NCI-H526 (cell line): Measurements from ENCODE around the gene PRKAG2.
A peak's percentile ranks its signal among the peaks of the same experiment; 100 is the strongest.
"Not testable (repeated sequence)": the region's sequence is repeated elsewhere in the genome, so short reads cannot be mapped to it uniquely, and the experiment has no call there.

ENCODE experiments used
- DNase-seq, 2 experiments: peaks; one replicate each; lab custom pipeline; 2025; lab: John Stamatoyannopoulos, UW

The PRKAG2 gene

GRCh38 chr7:151834271-151835035 lies 42.5 kb downstream of the PRKAG2 start:
- DNase-seq = no peak

GRCh38 chr7:151833691-151834090 lies 43.2 kb downstream of the PRKAG2 start:
- DNase-seq = no peak

- no peak for DNase-seq
Observed at GRCh38 chr7:151833213-151833651, 43.7 kb downstream of the PRKAG2 start.

GRCh38 chr7:151832656-151833055 lies 44.3 kb downstream of the PRKAG2 start:
- DNase-seq = no peak

GRCh38 chr7:151832138-151832537 lies 44.8 kb downstream of the PRKAG2 start:
- no peak for DNase-seq

GRCh38 chr7:151831606-151832005 lies 45.3 kb downstream of the PRKAG2 start:
- no peak for DNase-seq

GRCh38 chr7:151830121-151830830 lies 46.6 kb downstream of the PRKAG2 start:
- no peak for DNase-seq

GRCh38 chr7:151829707-151830106 lies 47.2 kb downstream of the PRKAG2 start:
- DNase-seq = no peak

- DNase-seq = no peak
Observed at GRCh38 chr7:151827620-151828019, 49.3 kb downstream of the PRKAG2 start.

- DNase-seq = not testable (repeated sequence)
Observed at GRCh38 chr7:151826316-151826715, 50.6 kb downstream of the PRKAG2 start.

GRCh38 chr7:151825721-151826120 lies 51.2 kb downstream of the PRKAG2 start:
- no peak for DNase-seq

- DNase-seq = no peak
Observed at GRCh38 chr7:151824373-151824933, 52.5 kb downstream of the PRKAG2 start.

- DNase-seq = no peak
Observed at GRCh38 chr7:151823566-151824372, 53.1 kb downstream of the PRKAG2 start.

- no peak for DNase-seq
Observed at GRCh38 chr7:151822541-151823181, 54.3 kb downstream of the PRKAG2 start.

- no peak for DNase-seq
Observed at GRCh38 chr7:151821806-151822540, 54.9 kb downstream of the PRKAG2 start.

GRCh38 chr7:151821226-151821625 lies 55.7 kb downstream of the PRKAG2 start:
- DNase-seq = no peak

GRCh38 chr7:151820491-151821105 lies 56.3 kb downstream of the PRKAG2 start:
- DNase-seq = no peak

GRCh38 chr7:151819866-151820265 lies 57.0 kb downstream of the PRKAG2 start:
- DNase-seq = no peak

GRCh38 chr7:151818674-151819519 lies 58.0 kb downstream of the PRKAG2 start:
- peak in 1 of 2 experiments; percentile 18 for DNase-seq
